ENCODE measurements around the gene AICDA.

Gene AICDA

DNA sequence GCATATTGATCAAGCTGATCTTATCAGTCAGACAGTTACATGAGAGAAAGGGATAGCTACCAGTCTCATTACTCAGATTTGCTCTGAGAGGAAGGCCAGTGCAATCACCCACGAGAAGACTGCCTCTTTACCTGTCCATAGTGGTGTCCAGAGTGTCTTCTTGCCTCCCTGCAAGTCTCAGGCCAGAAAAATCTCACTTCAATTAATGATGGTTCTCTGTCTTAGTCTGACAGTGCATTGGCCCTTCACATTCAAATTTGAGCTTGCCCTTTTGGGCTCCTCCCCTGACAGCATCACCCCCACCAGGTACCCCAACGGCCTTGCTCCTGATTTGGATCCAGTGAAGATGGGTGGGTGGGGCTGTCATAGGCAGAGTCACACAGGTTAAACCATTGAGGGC, at the start of gene AICDA:
Gene AICDA, minus strand, starts transcription at position 231 of the 400 bp plus-strand sequence. Its CDS starts 92 bp downstream, at position 139.
- Histone ChIP-seq H3K9ac (ENCODE audit: insufficient read length) (no peak within 1 kb of the TSS), H3K27ac (no peak within 1 kb of the TSS), H3K4me3 (no peak within 1 kb of the TSS), H3K36me3 (ENCODE audit: insufficient read depth, low read length) (no peaks in the 10 kb centered on the region), H3K9me3 (ENCODE audit: low read depth, low read length) (no peaks in the 10 kb centered on the region)
- TF ChIP-seq FOXP2 (optimal IDR thresholded peaks at IDR 0.05; ENCODE audit: control extremely low read depth, extremely low read length, insufficient read depth) (no peak), EZH2 (IDR thresholded peaks at IDR 0.05) (no peak), POLR2AphosphoS5 (IDR thresholded peaks at IDR 0.05; ENCODE audit: borderline replicate concordance, low read depth, low read length) (no peak)
- no peak for DNase-seq (ENCODE audit: low read depth, low spot score)

DNA sequence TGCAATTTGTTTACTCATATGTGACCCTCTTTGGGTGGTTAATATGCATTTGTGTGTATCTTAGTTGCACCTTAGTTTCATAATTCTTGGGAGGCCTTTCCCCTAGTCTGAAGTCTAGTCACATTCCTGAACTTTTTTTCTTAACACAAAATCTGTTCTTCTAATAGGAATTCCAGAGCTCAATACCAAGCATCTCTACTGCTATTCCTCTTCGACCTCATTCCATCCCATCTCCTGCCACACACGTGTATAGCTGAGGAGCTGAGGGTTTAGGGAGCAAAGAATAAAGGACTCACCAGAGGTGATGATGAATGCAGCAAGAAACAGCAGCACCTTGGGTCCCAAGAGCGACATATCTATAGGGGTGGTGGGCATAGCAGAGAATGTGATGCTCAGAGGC, 49.1 kb upstream of the AICDA start:
- no peak for TF ChIP-seq EZH2 (IDR thresholded peaks at IDR 0.05)
- TF ChIP-seq POLR2AphosphoS5 (IDR thresholded peaks at IDR 0.05; ENCODE audit: borderline replicate concordance, low read depth, low read length) = no peak
- TF ChIP-seq FOXP2 (optimal IDR thresholded peaks at IDR 0.05; ENCODE audit: control extremely low read depth, extremely low read length, insufficient read depth) = no peak
- Histone ChIP-seq H3K27ac (no peak overlapping the region), H3K9me3 (ENCODE audit: low read depth, low read length) (no peaks in the 10 kb centered on the region), H3K36me3 (ENCODE audit: insufficient read depth, low read length) (no peaks in the 10 kb centered on the region), H3K4me3 (no peak overlapping the region), H3K9ac (ENCODE audit: insufficient read length) (no peak overlapping the region)
- DNase-seq (ENCODE audit: low read depth, low spot score) = no peak

GRCh38 chr12:8661016-8661415, 48.4 kb upstream of the AICDA start:
- H3K36me3 ChIP-seq (ENCODE audit: insufficient read depth, low read length) = no peaks in the 10 kb centered on the region
- H3K9ac ChIP-seq (ENCODE audit: insufficient read length) = no peak overlapping the region
- TF ChIP-seq POLR2AphosphoS5 (IDR thresholded peaks at IDR 0.05; ENCODE audit: borderline replicate concordance, low read depth, low read length) (no peak), EZH2 (IDR thresholded peaks at IDR 0.05) (no peak), FOXP2 (optimal IDR thresholded peaks at IDR 0.05; ENCODE audit: control extremely low read depth, extremely low read length, insufficient read depth) (no peak)
- no peak overlapping the region for H3K4me3 ChIP-seq
- DNase-seq (ENCODE audit: low read depth, low spot score) = no peak
- H3K27ac ChIP-seq = no peak overlapping the region
- no peaks in the 10 kb centered on the region for H3K9me3 ChIP-seq (ENCODE audit: low read depth, low read length)

GRCh38 chr12:8658346-8658745, 45.7 kb upstream of the AICDA start:
- Histone ChIP-seq H3K36me3 (ENCODE audit: insufficient read depth, low read length) (no peaks in the 10 kb centered on the region), H3K4me3 (no peak overlapping the region), H3K9ac (ENCODE audit: insufficient read length) (no peak overlapping the region), H3K9me3 (ENCODE audit: low read depth, low read length) (no peaks in the 10 kb centered on the region), H3K27ac (no peak overlapping the region)
- TF ChIP-seq EZH2 (IDR thresholded peaks at IDR 0.05) (no peak), FOXP2 (optimal IDR thresholded peaks at IDR 0.05; ENCODE audit: control extremely low read depth, extremely low read length, insufficient read depth) (no peak), POLR2AphosphoS5 (IDR thresholded peaks at IDR 0.05; ENCODE audit: borderline replicate concordance, low read depth, low read length) (no peak)
- no peak for DNase-seq (ENCODE audit: low read depth, low spot score)

DNA sequence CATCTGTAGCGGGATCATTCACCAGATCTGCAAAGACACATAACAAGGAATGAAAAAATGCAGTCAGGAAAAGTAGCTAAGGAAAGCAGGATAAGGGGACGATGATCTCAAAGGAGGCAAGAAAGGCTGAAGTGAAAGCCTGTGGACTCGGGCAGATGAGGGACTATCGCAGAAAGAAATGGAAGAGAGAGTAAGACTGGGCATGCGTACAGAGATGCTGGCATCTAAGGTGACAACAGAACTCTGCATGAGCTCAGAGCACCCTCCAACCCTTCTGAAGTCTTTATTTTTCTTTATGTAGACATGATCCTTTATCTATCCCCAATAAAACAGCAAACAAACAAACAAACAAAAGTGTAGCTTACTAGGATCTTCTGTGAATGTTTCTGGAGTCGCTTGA, 42.8 kb upstream of the AICDA start:
- H3K36me3 ChIP-seq (ENCODE audit: insufficient read depth, low read length) = no peaks in the 10 kb centered on the region
- H3K4me3 ChIP-seq = no peak overlapping the region
- H3K9ac ChIP-seq (ENCODE audit: insufficient read length) = no peak overlapping the region
- H3K9me3 ChIP-seq (ENCODE audit: low read depth, low read length) = no peaks in the 10 kb centered on the region
- H3K27ac ChIP-seq = no peak overlapping the region
- TF ChIP-seq EZH2 (IDR thresholded peaks at IDR 0.05) = no peak
- no peak for DNase-seq (ENCODE audit: low read depth, low spot score)

DNA sequence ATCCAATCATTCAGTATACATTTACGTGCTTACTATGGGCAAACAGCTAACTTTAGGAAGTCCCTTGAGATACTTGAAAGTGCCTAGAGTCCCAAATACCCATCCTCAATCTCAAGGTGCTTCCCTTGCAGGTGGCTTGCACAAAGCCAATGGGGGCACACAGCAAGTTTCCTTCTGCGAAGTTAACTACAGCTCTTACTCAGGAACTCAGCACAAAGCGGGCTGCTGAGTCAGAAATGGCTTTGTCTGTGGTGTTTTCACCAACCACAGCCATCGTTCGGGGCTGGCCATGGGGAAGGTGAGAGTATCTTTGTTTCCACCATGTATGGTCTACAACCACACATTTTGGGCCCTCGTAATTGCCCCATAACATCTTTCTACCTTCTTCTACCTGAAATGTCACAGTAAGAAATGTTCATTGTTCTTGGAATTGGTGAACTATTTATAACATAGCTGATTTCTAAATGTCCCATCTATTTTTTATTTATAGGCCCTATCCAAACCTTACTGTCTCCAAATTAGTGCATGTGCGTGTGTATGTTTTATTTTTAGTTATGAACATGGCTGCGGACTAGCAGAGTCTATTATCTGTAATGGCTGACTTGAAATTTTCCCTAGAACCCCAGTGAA, 36.0 kb upstream of the AICDA start:
- Histone ChIP-seq H3K4me3 (no peak overlapping the region), H3K36me3 (ENCODE audit: insufficient read depth, low read length) (no peaks in the 10 kb centered on the region), H3K9me3 (ENCODE audit: low read depth, low read length) (no peaks in the 10 kb centered on the region), H3K27ac (no peak overlapping the region), H3K9ac (ENCODE audit: insufficient read length) (no peak overlapping the region)
- DNase-seq (ENCODE audit: low read depth, low spot score) = no peak
- TF ChIP-seq POLR2AphosphoS5 (IDR thresholded peaks at IDR 0.05; ENCODE audit: borderline replicate concordance, low read depth, low read length) (no peak), FOXP2 (optimal IDR thresholded peaks at IDR 0.05; ENCODE audit: control extremely low read depth, extremely low read length, insufficient read depth) (no peak), EZH2 (IDR thresholded peaks at IDR 0.05) (no peak)

DNA sequence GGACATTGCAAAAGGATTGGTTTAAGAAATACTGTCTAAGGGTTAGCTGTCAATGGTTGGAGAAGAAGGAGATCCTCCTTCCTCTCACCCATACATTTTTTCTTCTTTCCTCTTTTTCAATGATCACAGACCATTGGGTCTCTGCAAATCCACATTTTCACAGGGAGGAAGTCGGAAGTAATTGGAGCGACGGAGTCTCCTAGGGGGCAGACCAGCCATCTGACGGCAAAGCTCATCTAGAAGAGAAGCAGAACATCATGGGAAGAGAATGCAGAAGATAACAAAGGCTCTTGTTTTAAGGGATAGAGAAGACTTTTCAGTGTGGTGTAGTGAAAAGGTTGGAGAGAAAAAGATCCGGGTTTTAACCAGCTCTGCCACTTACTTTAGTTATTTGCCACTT, 35.3 kb upstream of the AICDA start:
- TF ChIP-seq EZH2 (IDR thresholded peaks at IDR 0.05) (no peak), FOXP2 (optimal IDR thresholded peaks at IDR 0.05; ENCODE audit: control extremely low read depth, extremely low read length, insufficient read depth) (no peak), POLR2AphosphoS5 (IDR thresholded peaks at IDR 0.05; ENCODE audit: borderline replicate concordance, low read depth, low read length) (no peak)

GRCh38 chr12:8644345-8645248, 31.9 kb upstream of the AICDA start:
- Histone ChIP-seq H3K9me3 (ENCODE audit: low read depth, low read length) (no peaks in the 10 kb centered on the region), H3K4me3 (no peak overlapping the region), H3K36me3 (ENCODE audit: insufficient read depth, low read length) (no peaks in the 10 kb centered on the region), H3K9ac (ENCODE audit: insufficient read length) (no peak overlapping the region), H3K27ac (no peak overlapping the region)
- TF ChIP-seq FOXP2 (optimal IDR thresholded peaks at IDR 0.05; ENCODE audit: control extremely low read depth, extremely low read length, insufficient read depth) (no peak), POLR2AphosphoS5 (IDR thresholded peaks at IDR 0.05; ENCODE audit: borderline replicate concordance, low read depth, low read length) (no peak), EZH2 (IDR thresholded peaks at IDR 0.05) (no peak)
- DNase-seq (ENCODE audit: low read depth, low spot score) = no peak

More for the DNA sequence above, 35.3 kb upstream of the AICDA start:
- Histone ChIP-seq H3K27ac (no peak overlapping the region), H3K9me3 (ENCODE audit: low read depth, low read length) (no peaks in the 10 kb centered on the region), H3K4me3 (no peak overlapping the region), H3K9ac (ENCODE audit: insufficient read length) (no peak overlapping the region), H3K36me3 (ENCODE audit: insufficient read depth, low read length) (no peaks in the 10 kb centered on the region)
- DNase-seq (ENCODE audit: low read depth, low spot score) = no peak
